H1 (cell line): Measurements from ENCODE around the gene ANKRD13C. TPM values are rescaled to one million over a fixed set of nuclear protein-coding genes. Genes with fewer than 3 reads are reported as not detected.

ENCODE experiments used
- CTCF ChIA-PET: fragments of 300-600 bp; sonication (Branson Sonifier 250); formaldehyde crosslinking; loops from one replicate; lab custom pipeline; 2021; ENCODE audit not compliant: partially characterized antibody; lab: Charles Lee
- POLR2A ChIA-PET: fragments of 300-600 bp; sonication (Branson Sonifier 250); formaldehyde crosslinking; loops from one replicate; lab custom pipeline; 2021; ENCODE audit warnings: inconsistent platforms; ENCODE audit not compliant: partially characterized antibody; lab: Charles Lee
- DNase-seq, 2 experiments: peaks; one replicate each; pipeline versions ENCODE4 v3.0.0 to v3.0.0-alpha.2; 2010 to 2022; ENCODE audit warnings: low spot score in 2 of 2, low read depth in 1 of 2, mixed read lengths in 1 of 2
- FAIRE-seq: peaks from 2 replicates; lab custom pipeline; 2011; peaks lifted over from hg19 to GRCh38; lab: Jason Lieb, UNC
- H2AFZ ChIP-seq: 2 replicates; pipeline ENCODE4 v1.8.1; 2012; ENCODE audit warnings: low read length, inconsistent platforms
- H2AK5ac ChIP-seq: 2 replicates; pipeline ENCODE4 v1.6.1; 2013; ENCODE audit warnings: low read depth, low read length
- H2BK120ac ChIP-seq: replicated peaks from 2 replicates; pipeline ENCODE3; 2013; ENCODE audit warnings: low read depth, low read length, inconsistent platforms
- H2BK12ac ChIP-seq: 2 replicates; pipeline ENCODE4 v1.6.1; 2013; ENCODE audit warnings: low read depth, low read length
- H2BK15ac ChIP-seq: 2 replicates; pipeline ENCODE4 v1.6.1; 2013; ENCODE audit warnings: low read length
- H2BK20ac ChIP-seq: 2 replicates; pipeline ENCODE4 v1.6.1; 2013; ENCODE audit warnings: low read length
- H2BK5ac ChIP-seq: 2 replicates; pipeline ENCODE4 v1.6.1; 2013; ENCODE audit warnings: low read depth, low read length
- H3K14ac ChIP-seq: 2 replicates; pipeline ENCODE4 v1.6.1; 2013; ENCODE audit warnings: inconsistent platforms; ENCODE audit not compliant: insufficient read length
- H3K18ac ChIP-seq: 2 replicates; pipeline ENCODE4 v1.6.1; 2013; ENCODE audit warnings: low read length; ENCODE audit errors: extremely low read depth
- H3K23ac ChIP-seq: 2 replicates; pipeline ENCODE4 v1.6.1; 2013; ENCODE audit warnings: inconsistent platforms; ENCODE audit not compliant: insufficient read length
- H3K23me2 ChIP-seq: 2 replicates; pipeline ENCODE4 v1.6.1; 2013; ENCODE audit warnings: low read depth, low read length
- H3K27ac ChIP-seq: 2 replicates; pipeline ENCODE4 v1.6.1; 2011; ENCODE audit warnings: low read depth, low read length, inconsistent platforms
- H3K27me3 ChIP-seq, 4 experiments: replicated peaks in 1 of 4; 1 replicate in 1 of 4; 2 replicates in 3 of 4; pipeline versions ENCODE4 v1.6.1 to v1.8.1; 2011 to 2013; ENCODE audit warnings: low read length in 3 of 4, mild to moderate bottlenecking in 3 of 4, inconsistent platforms in 2 of 4, mixed read lengths in 2 of 4, moderate library complexity in 1 of 4; ENCODE audit not compliant: control insufficient read depth in 3 of 4, insufficient read depth in 3 of 4; ENCODE audit errors: extremely low read depth in 1 of 4
- H3K36me3 ChIP-seq, 4 experiments: 2 replicates each; pipeline versions ENCODE4 v1.6.1 to v1.8.1; 2011 to 2013; ENCODE audit warnings: mild to moderate bottlenecking in 4 of 4, low read length in 3 of 4, moderate library complexity in 2 of 4, control low read depth in 1 of 4, inconsistent platforms in 1 of 4; ENCODE audit not compliant: insufficient read depth in 4 of 4, control insufficient read depth in 2 of 4
- H3K4ac ChIP-seq: replicated peaks from 2 replicates; pipeline ENCODE3; 2013; ENCODE audit warnings: low read length, low read depth, mixed read lengths, inconsistent platforms; ENCODE audit not compliant: insufficient read length
- H3K4me1 ChIP-seq, 4 experiments: replicated peaks in 1 of 4; 1 replicate in 1 of 4; 2 replicates in 3 of 4; pipeline versions ENCODE4 v1.6.1 to v1.8.1; 2011 to 2013; ENCODE audit warnings: low read length in 3 of 4, inconsistent platforms in 2 of 4, mixed read lengths in 1 of 4; ENCODE audit not compliant: insufficient read depth in 4 of 4, control insufficient read depth in 3 of 4
- H3K4me2 ChIP-seq, 2 experiments: 2 replicates each; pipeline versions ENCODE4 v1.6.1 to v1.8.1; 2011 to 2013; ENCODE audit warnings: low read depth in 2 of 2, low read length in 2 of 2, control low read depth in 1 of 2, inconsistent platforms in 1 of 2, mild to moderate bottlenecking in 1 of 2; ENCODE audit not compliant: insufficient read depth in 1 of 2
- H3K4me3 ChIP-seq, 4 experiments: fragments of 200-600, 300-600 bp in 1 of 4; sonication (generic), shearing (Covaris generic), sonication (Bioruptor Twin) in 1 of 4; 2 replicates each; pipeline versions ENCODE4 v1.5.1 to v1.8.1; 2011 to 2016; ENCODE audit warnings: low read length in 4 of 4, low read depth in 3 of 4, control low read depth in 2 of 4, inconsistent platforms in 2 of 4, mild to moderate bottlenecking in 2 of 4, mixed read lengths in 1 of 4, moderate library complexity in 1 of 4; ENCODE audit not compliant: insufficient read depth in 2 of 4; ENCODE audit errors: extremely low read depth in 1 of 4
- H3K56ac ChIP-seq: replicated peaks from 2 replicates; pipeline ENCODE3; 2013; ENCODE audit warnings: low read depth, mild to moderate bottlenecking, mixed read lengths, low read length, inconsistent platforms; ENCODE audit not compliant: insufficient read length
- H3K79me1 ChIP-seq: 2 replicates; pipeline ENCODE4 v1.6.1; 2013; ENCODE audit warnings: low read depth, low read length, control low read depth
- H3K79me2 ChIP-seq, 2 experiments: 2 replicates each; pipeline versions ENCODE4 v1.6.1 to v1.8.1; 2012 to 2013; ENCODE audit warnings: low read length in 2 of 2, mild to moderate bottlenecking in 2 of 2, inconsistent platforms in 1 of 2; ENCODE audit not compliant: insufficient read depth in 2 of 2, control insufficient read depth in 1 of 2
- H3K9ac ChIP-seq, 4 experiments: replicated peaks in 1 of 4; 1 replicate in 1 of 4; 2 replicates in 3 of 4; pipeline versions ENCODE4 v1.6.1 to v1.8.1; 2011 to 2013; ENCODE audit warnings: low read depth in 3 of 4, low read length in 3 of 4, control low read depth in 2 of 4, mild to moderate bottlenecking in 2 of 4, moderate library complexity in 2 of 4, inconsistent platforms in 1 of 4; ENCODE audit errors: extremely low read depth in 1 of 4
- H3K9me3 ChIP-seq, 2 experiments: 2 replicates each; pipeline versions ENCODE4 v1.6.1 to v1.8.1; 2012 to 2013; ENCODE audit warnings: mild to moderate bottlenecking in 2 of 2, moderate library complexity in 2 of 2, control low read depth in 1 of 2, inconsistent platforms in 1 of 2, low read depth in 1 of 2, low read length in 1 of 2, mixed read lengths in 1 of 2; ENCODE audit not compliant: insufficient read depth in 2 of 2
- H4K20me1 ChIP-seq, 2 experiments: replicated peaks in 1 of 2; 2 replicates each; pipeline versions ENCODE3 to v1.8.1; 2011 to 2013; ENCODE audit warnings: inconsistent platforms in 2 of 2, low read length in 2 of 2, mild to moderate bottlenecking in 1 of 2; ENCODE audit not compliant: insufficient read depth in 2 of 2, control insufficient read depth in 1 of 2
- H4K5ac ChIP-seq: 2 replicates; pipeline ENCODE4 v1.6.1; 2013; ENCODE audit warnings: low read length, low read depth, mixed read lengths, inconsistent platforms; ENCODE audit not compliant: insufficient read length
- H4K8ac ChIP-seq: 2 replicates; pipeline ENCODE4 v1.8.0; 2013; ENCODE audit warnings: mild to moderate bottlenecking, moderate library complexity, low read length, inconsistent platforms; ENCODE audit not compliant: insufficient read depth; ENCODE audit errors: extremely low read depth
- H4K91ac ChIP-seq: replicated peaks from 2 replicates; pipeline ENCODE3; 2013; ENCODE audit warnings: low read length, mixed read lengths, inconsistent platforms; ENCODE audit not compliant: insufficient read length
- ASH2L ChIP-seq: fragments of 200-600, 300-600 bp; sonication (generic); IDR thresholded peaks from one replicate; pipeline ENCODE4 v1.7.1; 2017; ENCODE audit warnings: low read length
- ATF2 ChIP-seq: IDR thresholded peaks from 2 replicates; pipeline ENCODE4 v1.6.1; 2012; ENCODE audit warnings: low read length, inconsistent platforms
- BRCA1 ChIP-seq: IDR thresholded peaks from 2 replicates; pipeline ENCODE4 v1.6.1; 2012; ENCODE audit warnings: low read depth, low read length, improper control_type of control experiment
- CREB1 ChIP-seq: IDR thresholded peaks from 2 replicates; pipeline ENCODE4 v1.6.1; 2012; ENCODE audit warnings: inconsistent platforms
- E2F6 ChIP-seq: IDR thresholded peaks from 2 replicates; pipeline ENCODE4 v1.6.1; 2012; ENCODE audit warnings: inconsistent platforms
- JUN ChIP-seq: IDR thresholded peaks from 2 replicates; pipeline ENCODE4 v1.6.1; 2011; ENCODE audit warnings: low read depth, mild to moderate bottlenecking, improper control_type of control experiment, low read length
- NRF1 ChIP-seq: IDR thresholded peaks from 2 replicates; pipeline ENCODE4 v1.6.1; 2011; ENCODE audit warnings: mild to moderate bottlenecking, low read depth, low read length, improper control_type of control experiment
- RAD21 ChIP-seq, 2 experiments: IDR thresholded peaks in 1 of 2; conservative IDR thresholded peaks in 1 of 2; 2 replicates each; pipeline ENCODE4 v1.6.1; 2011; ENCODE audit warnings: low read depth in 2 of 2, low read length in 2 of 2, improper control_type of control experiment in 1 of 2, inconsistent platforms in 1 of 2, mild to moderate bottlenecking in 1 of 2, moderate library complexity in 1 of 2
- SIRT6 ChIP-seq: IDR thresholded peaks from one replicate; pipeline ENCODE4 v1.7.1; 2012; ENCODE audit warnings: low read length, inconsistent platforms
- TBP ChIP-seq: IDR thresholded peaks from 2 replicates; pipeline ENCODE4 v1.6.1; 2011; ENCODE audit warnings: low read depth, low read length, improper control_type of control experiment
- TCF12 ChIP-seq: IDR thresholded peaks from 2 replicates; pipeline ENCODE4 v1.6.1; 2011; ENCODE audit warnings: low read depth, mild to moderate bottlenecking, low read length
- WGBS, 2 experiments: shearing (Covaris generic) in 1 of 2; methylation state at CpG; one replicate each; pipeline versions ENCODE4 v1.1.6 to v1.1.7; 2013 to 2015; ENCODE audit warnings: low lambda C conversion rate in 2 of 2, mixed read lengths in 2 of 2, inconsistent platforms in 1 of 2, low coverage in 1 of 2, missing lambda C conversion rate in 1 of 2; ENCODE audit not compliant: insufficient replicate concordance in 2 of 2, insufficient coverage in 1 of 2, insufficient read length in 1 of 2; ENCODE audit errors: extremely low coverage in 1 of 2, missing lambda C conversion rate in 1 of 2; 5-methylcytosine and 5-hydroxymethylcytosine counted together
- polyA plus RNA-seq, 7 experiments: library from polyadenylated mRNA; depleted of rRNA in 3 of 7; stranded (reverse) in 5 of 7; unstranded in 2 of 7; fragments of >200 nt in 5 of 7; fragments of 200-250 nt in 2 of 7; gene quantifications; 1 replicate in 5 of 7; 2 replicates in 1 of 7; 4 replicates in 1 of 7; pipeline versions ENCODE4 v1.2.1 to v1.2.3, GENCODE V29; 2011 to 2013; ENCODE audit warnings: missing spikeins in 2 of 7, mixed read lengths in 2 of 7
- total RNA-seq: library from RNA; stranded (reverse); fragmentation: NEBNext Ultra II Directional; extraction: Animal tissue kit (Norgen Biotek cat#: 25700); gene quantifications from 2 replicates; pipeline ENCODE4 v1.2.1, GENCODE V29; 2021
- TF ChIP-seq, protein P1 (sequence below): IDR thresholded peaks from 2 replicates; pipeline ENCODE4 v1.6.1; 2012; ENCODE audit warnings: inconsistent platforms

Gene ANKRD13C
- total and polyA plus RNA-seq, 2 of the 8 experiments (the other 6 are each of a cell fraction or from before 2014, with no cell fraction given) = 4.8 to 21.7 TPM

DNA sequence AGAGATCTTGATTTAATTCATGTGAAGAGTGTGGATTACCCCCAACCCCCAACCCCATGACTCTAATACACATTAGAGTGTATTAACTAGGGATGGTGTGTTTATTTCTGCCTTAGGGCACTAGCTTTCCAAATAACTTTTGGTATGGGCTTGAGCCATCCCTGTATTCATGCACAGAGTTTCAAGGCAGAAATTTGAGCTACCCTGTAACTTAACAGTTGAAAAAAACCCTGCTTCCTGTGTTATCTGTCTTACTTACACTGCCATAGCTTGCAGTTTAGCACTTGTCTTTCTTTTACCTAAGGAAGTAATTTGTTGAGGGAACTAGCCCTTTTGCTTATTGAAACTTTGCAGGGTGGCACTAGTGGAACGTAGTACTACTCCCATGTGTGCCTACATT is 127.1 kb downstream of the ANKRD13C start:
- Histone ChIP-seq H2BK20ac (no peak overlapping the region), H3K36me3 (peaks cover 15 to 90% (median 50%) of the 10 kb centered on the region in 4 experiments), H2BK15ac (no peak overlapping the region), H2AFZ (no peak overlapping the region), H3K4me1 (no peaks in the 10 kb centered on the region), H3K18ac (no peak overlapping the region), H4K20me1 (peaks cover 11 to 12% of the 10 kb centered on the region in 2 experiments), H3K14ac (no peak overlapping the region), H3K9me3 (no peaks in the 10 kb centered on the region), H2BK120ac (no peak overlapping the region), H2BK12ac (no peak overlapping the region), H3K23me2 (no peaks in the 10 kb centered on the region), H3K9ac (peak overlapping the region in 1 of 4 experiments; percentile 34; a peak in 1 of 7 replicates), H3K79me1 (no peaks in the 10 kb centered on the region), H3K79me2 (peaks cover 23 to 64% of the 10 kb centered on the region in 2 experiments), H3K4ac (no peak overlapping the region), H3K23ac (no peak overlapping the region), H3K4me2 (no peak overlapping the region), H4K8ac (no peak overlapping the region), H2BK5ac (no peak overlapping the region), H3K27me3 (no peaks in the 10 kb centered on the region), H4K5ac (no peak overlapping the region), H2AK5ac (no peak overlapping the region), H3K27ac (no peak overlapping the region), H3K4me3 (no peak overlapping the region), H4K91ac (no peak overlapping the region), H3K56ac (no peak overlapping the region)
- WGBS, 2 experiments = 93% methylated on average over 1 of the region's 1 CpG; no CpG with 5 or more reads in 1 of the 2 experiments
- FAIRE-seq (no peak), DNase-seq (no peak)
- ChIA-PET POLR2A (interaction anchor here (0.7 to 1.9 kb wide), 11 partner anchors 8 to 184 kb away, joined by 3 to 6 read pairs (median 4); partner anchors contain the start of gene CTH), CTCF (interaction anchor here (0.6 to 1.0 kb wide), 3 partner anchors 21 to 260 kb away, joined by 3 read pairs; no protein-coding TSS in a partner anchor)
- TF ChIP-seq BRCA1 = no peak
- TF ChIP-seq NRF1 = no peak
- TF ChIP-seq TCF12 = no peak
- TF ChIP-seq, protein P1, sequence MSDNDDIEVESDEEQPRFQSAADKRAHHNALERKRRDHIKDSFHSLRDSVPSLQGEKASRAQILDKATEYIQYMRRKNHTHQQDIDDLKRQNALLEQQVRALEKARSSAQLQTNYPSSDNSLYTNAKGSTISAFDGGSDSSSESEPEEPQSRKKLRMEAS = no peak
- TF ChIP-seq JUN = no peak
- TF ChIP-seq RAD21 (IDR thresholded peaks at IDR 0.05 in 1 of 2, conservative IDR thresholded peaks at IDR 0.05 in 1 of 2; ENCODE audit: low read depth in 2 of 2, low read length in 2 of 2) = no peak
- TF ChIP-seq ASH2L = no peak
- TF ChIP-seq TBP = no peak
- no peak for TF ChIP-seq E2F6
- no peak for TF ChIP-seq CREB1
- no peak for TF ChIP-seq ATF2
- no peak for TF ChIP-seq SIRT6
